ENCODE results near the gene PLSCR4. TPM values are rescaled to one million over a fixed set of nuclear protein-coding genes. Genes with fewer than 3 reads are reported as not detected.
A peak's percentile ranks its signal among the peaks of the same experiment; 100 is the strongest.
"Not testable (repeated sequence)": the region's sequence is repeated elsewhere in the genome, so short reads cannot be mapped to it uniquely, and the experiment has no call there.

The PLSCR4 gene
- total RNA-seq, 1 experiment from 2014 or later: 3.5 TPM

GRCh38 chr3:146256851-146257486 is 6.1 kb upstream of the PLSCR4 start:
- no TSS peak for BruUV-seq (replicated peaks)
- Histone ChIP-seq H3K36me3 (ENCODE audit: control insufficient read depth, insufficient read depth, low read length) (no peaks in the 10 kb centered on the region), H3K9me3 (ENCODE audit: control insufficient read depth, insufficient read depth, low read depth, low read length) (no peaks in the 10 kb centered on the region; the same call in 1 of the 2 replicates), H3K27ac (ENCODE audit: low read length) (no peak overlapping the region), H3K27me3 (ENCODE audit: control insufficient read depth, insufficient read depth, low read length) (no peaks in the 10 kb centered on the region), H3K4me3 (ENCODE audit: low read depth in 2 of 2, low read length in 2 of 2) (no peak overlapping the region), H3K4me1 (ENCODE audit: control insufficient read depth, insufficient read depth, low read length) (no peaks in the 10 kb centered on the region)
- no peak for TF ChIP-seq POLR2AphosphoS5 (IDR thresholded peaks at IDR 0.05; ENCODE audit: low read depth, low read length)
- TF ChIP-seq CTCF (IDR thresholded peaks at IDR 0.05): no peak
- no peak for TF ChIP-seq TCF7L2 (IDR thresholded peaks at IDR 0.05; ENCODE audit: low read depth, low read length)
- TF ChIP-seq SIN3A (IDR thresholded peaks at IDR 0.05; ENCODE audit: borderline replicate concordance, insufficient read depth, low read depth, low read length): no peak
- no peak for TF ChIP-seq REST (IDR thresholded peaks at IDR 0.05; ENCODE audit: insufficient read depth in 1 of 2, low read depth in 2 of 2, low read length in 1 of 2)
- in situ Hi-C loops (cut with HindIII; ENCODE audit: low pct_unique_long_range_greater_than_20kb, low sequenced_read_pairs) (no loop called here), intact Hi-C loops (cut with micrococcal nuclease; ENCODE audit: unreplicated experiment) (no loop called here)
- ATAC-seq: no peak
- ChIA-PET CTCF (no interaction called here), POLR2A (no interaction called here)
- DNase-seq (ENCODE audit: low read depth, low spot score): no peak

- POLR2A ChIA-PET; H3K4me3 ChIP-seq (ENCODE audit: low read depth in 2 of 2, low read length in 2 of 2); in situ Hi-C loops (cut with HindIII; ENCODE audit: low pct_unique_long_range_greater_than_20kb, low sequenced_read_pairs); DNase-seq (ENCODE audit: low read depth, low spot score); BruUV-seq (replicated peaks); H3K36me3 ChIP-seq (ENCODE audit: control insufficient read depth, insufficient read depth, low read length); H3K27me3 ChIP-seq (ENCODE audit: control insufficient read depth, insufficient read depth, low read length); H3K4me1 ChIP-seq (ENCODE audit: control insufficient read depth, insufficient read depth, low read length); intact Hi-C loops (cut with micrococcal nuclease; ENCODE audit: unreplicated experiment); ATAC-seq; CTCF ChIA-PET; H3K27ac ChIP-seq (ENCODE audit: low read length); H3K9me3 ChIP-seq (ENCODE audit: control insufficient read depth, insufficient read depth, low read depth, low read length): not testable (repeated sequence)
Measured at GRCh38 chr3:146252445-146252844, 1.5 kb upstream of the PLSCR4 start.

GRCh38 chr3:146249921-146250320 is 984 bp downstream of the PLSCR4 start:
- no peak for TF ChIP-seq CTCF (IDR thresholded peaks at IDR 0.05)
- no peak for TF ChIP-seq SIN3A (IDR thresholded peaks at IDR 0.05; ENCODE audit: borderline replicate concordance, insufficient read depth, low read depth, low read length)
- TF ChIP-seq REST (IDR thresholded peaks at IDR 0.05; ENCODE audit: insufficient read depth in 1 of 2, low read depth in 2 of 2, low read length in 1 of 2): no peak
- TF ChIP-seq TCF7L2 (IDR thresholded peaks at IDR 0.05; ENCODE audit: low read depth, low read length): no peak
- no peak for TF ChIP-seq POLR2AphosphoS5 (IDR thresholded peaks at IDR 0.05; ENCODE audit: low read depth, low read length)
- H3K9me3 ChIP-seq (ENCODE audit: control insufficient read depth, insufficient read depth, low read depth, low read length): no peaks in the 10 kb centered on the region; the same call in 1 of the 2 replicates
- CTCF ChIA-PET: interaction anchor here (0.5 kb wide), 1 partner anchor 10 kb away, joined by 3 read pairs; no protein-coding TSS in a partner anchor
- BruUV-seq (replicated peaks): no TSS peak
- POLR2A ChIA-PET: no interaction called here
- ATAC-seq (no peak), DNase-seq (ENCODE audit: low read depth, low spot score) (no peak)
- no peaks in the 10 kb centered on the region; the same call in 1 of the 2 replicates for H3K36me3 ChIP-seq (ENCODE audit: control insufficient read depth, insufficient read depth, low read length)
- in situ Hi-C loops (cut with HindIII; ENCODE audit: low pct_unique_long_range_greater_than_20kb, low sequenced_read_pairs): no loop called here
- intact Hi-C loops (cut with micrococcal nuclease; ENCODE audit: unreplicated experiment): no loop called here
- H3K27me3 ChIP-seq (ENCODE audit: control insufficient read depth, insufficient read depth, low read length): peaks cover 10% of the 10 kb centered on the region
- H3K4me1 ChIP-seq (ENCODE audit: control insufficient read depth, insufficient read depth, low read length): no peaks in the 10 kb centered on the region
- peak overlapping the region; percentile 51; the same call in 1 of the 2 replicates for H3K27ac ChIP-seq (ENCODE audit: low read length)
- peak overlapping the region; percentile 58 to 61; a peak in 3 of 4 replicates for H3K4me3 ChIP-seq (ENCODE audit: low read depth in 2 of 2, low read length in 2 of 2)
